DMS53 treated with DMSO at 0.1 percent for 48 hours (cell line): ENCODE measurements around the gene FHIT.

Experiments
- DNase-seq: peaks from one replicate; lab custom pipeline; 2025; ENCODE audit not compliant: unreplicated experiment; lab: John Stamatoyannopoulos, UW

The FHIT gene

GRCh38 chr3:59717679-59718205, 1533.5 kb downstream of the FHIT start:
- DNase-seq = no peak

DNA sequence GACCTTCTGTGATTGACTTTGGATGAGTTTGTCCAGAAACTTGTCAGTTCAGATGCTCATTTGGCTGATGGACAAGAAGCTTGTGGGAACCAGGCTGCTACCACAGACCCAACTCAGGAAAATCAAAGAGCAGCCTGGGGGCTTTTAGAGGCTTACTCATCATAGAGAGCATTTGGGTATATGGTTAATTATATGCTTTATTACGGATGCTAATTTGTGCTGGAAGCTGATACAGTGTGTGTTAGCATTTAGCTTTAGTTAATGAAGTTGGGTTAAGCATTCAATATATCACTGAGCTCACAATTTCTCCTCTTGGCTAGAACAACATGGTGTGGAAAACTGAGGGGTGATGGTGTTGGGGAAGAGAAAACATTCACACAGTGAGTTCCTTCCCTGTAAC, 1537.2 kb downstream of the FHIT start:
- DNase-seq = no peak

GRCh38 chr3:59710554-59710953, 1540.7 kb downstream of the FHIT start:
- DNase-seq = no peak

DNA sequence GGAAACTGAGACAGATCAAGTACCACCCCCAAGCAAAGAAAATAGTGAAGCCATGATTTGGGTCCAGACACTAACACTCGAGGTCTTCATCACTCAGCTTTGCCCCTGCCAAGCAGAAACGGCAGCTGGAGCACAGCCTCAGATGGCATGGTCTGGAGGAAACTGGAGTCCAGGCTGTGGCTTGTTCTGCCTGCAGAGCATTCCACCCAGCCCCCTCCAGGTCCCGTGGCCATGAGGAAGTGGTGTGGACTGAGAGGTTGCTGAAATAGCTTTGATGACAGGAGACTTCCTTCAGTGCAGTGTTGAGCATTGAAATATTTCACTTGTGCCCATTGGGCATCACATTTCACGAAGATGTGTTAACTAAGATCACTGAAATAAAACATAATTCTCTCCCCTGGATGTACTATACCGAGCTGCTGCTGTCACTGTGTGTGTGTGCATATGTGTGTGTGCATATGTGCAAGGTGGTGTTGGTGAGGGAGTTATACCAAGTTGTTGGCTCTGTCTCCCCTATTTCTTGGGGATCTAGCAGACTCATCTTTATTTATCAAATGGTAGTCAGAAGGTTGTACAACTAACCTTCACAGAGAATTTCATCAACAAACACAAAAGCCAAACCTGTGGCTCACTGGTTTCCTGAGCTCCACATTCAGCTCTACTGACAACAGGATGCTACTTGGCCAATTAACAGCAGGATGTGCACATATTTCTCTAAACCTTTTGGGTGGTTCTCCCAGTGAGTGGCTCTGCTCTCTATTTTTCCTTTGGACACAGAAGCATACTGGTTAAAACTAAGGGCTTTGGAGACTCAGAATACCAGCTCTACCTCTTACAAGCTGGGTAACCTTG, 1541.3 kb downstream of the FHIT start:
- DNase-seq = no peak

DNA sequence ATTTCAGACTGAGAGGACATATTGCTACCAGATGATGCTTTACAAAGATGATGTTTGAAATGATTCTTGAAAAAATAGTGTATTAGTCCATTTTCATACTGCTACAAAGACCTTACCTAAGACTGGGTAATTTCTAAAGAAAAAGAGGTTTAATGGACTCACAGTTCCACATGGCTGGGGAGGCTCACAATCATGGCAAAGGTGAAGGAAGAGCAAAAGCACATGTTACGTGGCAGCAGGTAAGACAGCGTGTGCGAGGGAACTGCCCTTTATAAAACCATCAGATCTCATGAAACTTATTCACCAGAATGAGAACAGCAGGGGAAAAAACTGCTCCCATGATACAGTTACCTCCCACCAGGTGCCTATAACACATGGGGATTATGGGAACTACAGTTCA, 1543.0 kb downstream of the FHIT start:
- no peak for DNase-seq

- DNase-seq = no peak
These were observed 1547.0 kb downstream of the FHIT start for GRCh38 chr3:59704292-59704691.

DNA sequence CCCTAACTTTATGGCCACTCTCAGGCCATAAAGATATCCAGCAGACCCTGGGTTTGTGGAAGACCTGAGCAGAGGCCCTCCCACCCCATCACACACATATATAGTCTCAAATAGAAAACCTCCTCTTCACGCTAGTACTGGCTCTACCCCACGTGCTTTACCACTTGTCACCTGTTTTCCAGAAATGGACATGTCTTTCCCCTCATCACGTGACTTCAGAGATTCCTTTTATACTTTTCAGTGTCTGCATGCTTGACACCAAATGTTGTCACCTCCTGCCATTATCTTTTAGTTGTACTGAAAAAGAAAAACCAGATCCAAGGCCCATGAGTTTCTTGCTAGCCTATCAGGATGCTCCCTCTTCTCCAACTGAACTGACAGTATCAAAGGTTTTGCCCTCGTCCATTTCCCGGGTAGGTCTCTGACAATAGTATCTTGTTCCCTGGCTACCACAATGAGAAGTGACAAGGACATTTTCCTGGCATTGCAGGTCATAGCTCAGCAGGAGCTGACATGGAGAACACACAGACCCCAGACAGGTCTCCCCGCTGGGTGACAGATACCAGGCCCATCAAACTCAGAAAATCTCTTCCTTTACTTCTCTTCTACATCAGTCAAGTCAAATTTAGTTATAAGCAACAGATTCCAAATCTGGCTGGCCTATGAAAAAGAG, 1551.5 kb downstream of the FHIT start:
- DNase-seq = no peak
